ENCODE measurements around the gene TEX29.

The TEX29 gene

DNA sequence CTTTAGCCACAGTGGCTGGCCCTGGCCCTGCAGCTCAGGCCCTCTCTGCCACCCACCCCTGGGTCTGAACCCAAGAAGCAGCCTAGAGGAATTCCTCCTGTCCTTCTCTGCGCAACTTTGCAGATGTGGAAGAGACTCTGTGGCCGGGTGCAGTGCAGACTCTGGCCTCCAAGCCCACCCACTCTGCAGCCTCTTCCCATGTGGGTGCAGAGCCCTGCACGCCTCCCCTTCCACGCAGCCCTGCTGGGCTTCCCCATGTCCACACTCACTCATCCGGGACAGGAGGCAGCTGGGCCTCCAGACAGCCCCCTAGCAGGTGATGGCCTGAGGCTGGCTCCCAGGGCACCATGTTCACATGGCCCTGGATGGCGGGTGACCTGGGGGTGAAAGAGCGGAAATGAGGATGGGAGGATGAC, 2.5 kb downstream of the TEX29 start:
- no peak for DNase-seq (ENCODE audit: low spot score)

DNA sequence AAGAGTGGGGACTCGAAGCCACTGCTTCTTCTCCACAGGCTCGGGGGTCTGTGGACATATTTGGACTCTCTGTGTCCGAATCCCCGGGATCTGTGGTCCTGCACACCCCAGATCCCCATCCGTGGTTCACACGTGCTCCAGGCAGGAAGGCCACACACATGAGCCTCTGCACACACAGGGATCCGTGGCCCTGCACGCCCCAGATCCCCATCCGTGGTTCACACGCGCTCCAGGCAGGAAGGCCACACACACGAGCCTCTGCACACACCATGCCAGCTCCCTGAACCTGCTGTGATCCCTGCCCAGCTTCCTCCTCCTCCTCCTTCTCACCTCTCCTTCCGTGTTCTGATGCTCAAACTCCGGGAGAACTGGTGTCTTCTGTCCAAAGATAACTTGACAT, 3.1 kb downstream of the TEX29 start:
- DNase-seq (ENCODE audit: low spot score): no peak

DNA sequence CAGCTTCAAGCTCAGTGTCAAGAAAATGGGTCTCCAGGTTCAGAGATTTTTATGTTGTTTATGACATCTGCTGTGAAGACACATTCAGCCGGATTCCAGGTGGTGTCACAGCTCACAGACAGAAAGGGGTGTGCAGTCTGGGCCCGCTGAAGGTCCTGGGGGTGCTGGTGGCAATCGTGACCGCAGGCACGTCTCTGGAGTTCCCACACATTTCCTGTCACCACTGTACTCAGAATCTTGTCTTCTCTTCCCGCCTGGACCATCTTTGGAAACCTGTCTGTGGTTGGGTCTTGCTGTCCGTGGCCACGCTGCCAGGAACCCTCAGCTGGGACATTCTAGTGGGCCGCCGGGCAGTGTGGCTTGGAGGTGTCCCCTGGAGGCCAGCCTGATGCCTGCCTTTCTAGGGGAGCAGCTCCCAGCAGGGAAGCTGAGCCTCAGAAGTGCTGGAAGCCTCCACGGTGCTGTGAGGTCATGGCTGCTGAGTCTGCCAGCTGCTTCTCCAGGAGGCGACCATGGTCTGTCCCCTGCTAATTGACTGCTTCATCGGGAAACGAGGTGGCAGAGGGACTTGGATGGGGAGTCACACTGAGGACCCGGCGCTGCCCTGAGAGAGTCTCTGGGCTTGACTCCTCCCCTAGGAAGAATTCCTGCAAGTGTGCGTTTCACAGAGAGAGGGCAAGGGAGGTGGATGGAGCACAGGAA, 3.7 kb downstream of the TEX29 start:
- no peak for DNase-seq (ENCODE audit: low spot score)

DNA sequence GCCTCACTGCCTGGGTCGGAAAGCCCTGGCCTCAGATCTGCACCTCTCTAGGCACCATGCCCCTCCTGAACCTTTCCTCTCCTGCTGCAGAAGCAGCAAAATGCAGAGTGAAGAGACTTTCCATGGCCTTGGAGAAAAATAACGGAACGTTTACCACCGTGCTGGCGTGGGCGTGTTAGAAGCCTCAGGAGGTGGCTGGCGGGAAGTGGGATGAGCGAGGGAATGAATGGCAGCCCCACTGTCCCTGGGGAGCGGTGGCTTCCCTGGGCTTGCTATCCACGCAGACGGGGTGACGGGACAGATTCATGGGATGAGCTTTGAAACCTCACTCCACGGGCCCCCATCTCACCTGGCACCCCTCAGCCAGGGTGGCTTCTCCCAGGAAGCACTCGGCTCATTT, 4.3 kb downstream of the TEX29 start:
- no peak for DNase-seq (ENCODE audit: low spot score)

DNA sequence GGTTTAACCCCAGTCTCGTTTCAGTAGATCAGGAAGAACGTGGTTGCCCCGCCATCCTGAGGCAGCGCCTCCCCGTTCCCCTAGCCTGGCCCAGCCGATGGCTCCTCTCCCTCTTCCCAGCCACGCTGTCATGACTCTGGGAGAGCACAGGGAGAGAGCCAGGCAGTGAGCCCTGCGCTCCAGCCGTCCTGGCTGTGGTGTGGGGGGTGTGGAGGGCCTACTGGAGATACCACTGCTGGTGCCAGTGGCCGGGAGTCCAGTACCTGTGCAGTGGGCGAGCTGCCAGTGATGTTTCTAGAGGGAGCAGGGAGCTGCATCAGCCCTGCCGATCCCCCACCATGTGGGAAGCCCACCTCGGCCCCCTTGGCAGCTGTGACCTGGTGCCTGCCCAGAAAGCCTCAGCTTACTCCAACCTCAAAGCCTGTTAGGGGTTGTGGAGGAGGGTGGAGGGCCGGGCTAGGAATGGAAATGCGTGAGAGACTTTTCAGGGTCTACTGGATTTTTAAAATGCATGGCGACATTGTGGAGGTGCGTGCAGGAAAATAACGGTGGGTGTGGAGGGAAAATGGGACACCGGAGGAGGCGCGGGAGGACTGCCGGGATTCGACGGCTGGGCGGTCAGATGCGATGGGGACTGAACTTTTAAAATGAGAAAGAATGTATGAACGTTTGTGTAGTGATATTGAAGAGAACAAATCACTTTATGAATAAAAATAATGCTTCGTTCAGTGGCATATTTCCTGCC, 4.9 kb downstream of the TEX29 start:
- DNase-seq (ENCODE audit: low spot score): no peak

DNA sequence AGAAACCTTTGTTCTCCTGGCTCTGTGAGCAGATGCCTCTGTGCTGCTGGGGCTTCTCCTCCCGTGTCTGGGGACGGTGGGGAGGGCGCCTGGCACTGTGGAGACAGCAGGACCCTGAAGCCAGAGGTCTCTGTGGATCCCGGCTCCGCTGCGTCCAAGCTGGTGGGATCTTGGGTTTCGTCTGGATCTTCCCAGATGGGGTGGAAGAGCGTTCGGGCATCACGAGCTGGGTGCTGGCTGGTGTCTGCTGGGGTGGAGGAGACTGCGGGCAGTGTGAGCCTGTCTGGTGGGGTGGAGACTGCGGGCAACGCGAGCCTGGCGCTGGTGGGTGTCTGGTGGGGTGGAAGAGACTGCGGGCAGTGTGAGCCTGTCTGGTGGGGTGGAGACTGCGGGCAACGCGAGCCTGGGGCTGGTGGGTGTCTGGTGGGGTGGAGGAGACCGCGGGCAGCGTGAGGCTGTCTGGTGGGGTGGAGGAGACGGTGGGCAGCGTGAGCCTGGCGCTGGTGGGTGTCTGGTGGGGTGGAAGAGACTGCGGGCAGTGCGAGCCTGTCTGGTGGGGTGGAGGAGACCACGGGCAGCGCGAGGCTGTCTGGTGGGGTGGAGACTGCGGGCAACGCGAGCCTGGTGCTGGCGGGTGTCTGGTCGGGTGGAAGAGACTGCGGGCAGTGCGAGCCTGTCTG, 5.6 kb downstream of the TEX29 start:
- DNase-seq (ENCODE audit: low spot score): no peak

DNA sequence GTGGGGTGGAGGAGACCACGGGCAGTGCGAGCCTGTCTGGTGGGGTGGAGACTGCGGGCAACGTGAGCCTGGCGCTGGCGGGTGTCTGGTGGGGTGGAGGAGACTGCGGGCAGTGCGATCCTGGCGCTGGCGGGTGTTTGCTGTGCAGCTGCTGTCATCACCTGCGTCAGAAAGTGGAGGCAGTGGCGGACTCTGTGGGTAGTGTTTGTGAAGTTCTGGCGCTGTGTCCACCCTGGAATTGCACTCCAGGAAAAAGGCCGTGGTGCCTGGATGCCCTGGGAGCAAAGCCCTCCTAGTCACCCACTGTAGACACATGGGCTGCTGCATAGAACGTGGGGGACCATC, 6.2 kb downstream of the TEX29 start:
- DNase-seq (ENCODE audit: low spot score): no peak

DNA sequence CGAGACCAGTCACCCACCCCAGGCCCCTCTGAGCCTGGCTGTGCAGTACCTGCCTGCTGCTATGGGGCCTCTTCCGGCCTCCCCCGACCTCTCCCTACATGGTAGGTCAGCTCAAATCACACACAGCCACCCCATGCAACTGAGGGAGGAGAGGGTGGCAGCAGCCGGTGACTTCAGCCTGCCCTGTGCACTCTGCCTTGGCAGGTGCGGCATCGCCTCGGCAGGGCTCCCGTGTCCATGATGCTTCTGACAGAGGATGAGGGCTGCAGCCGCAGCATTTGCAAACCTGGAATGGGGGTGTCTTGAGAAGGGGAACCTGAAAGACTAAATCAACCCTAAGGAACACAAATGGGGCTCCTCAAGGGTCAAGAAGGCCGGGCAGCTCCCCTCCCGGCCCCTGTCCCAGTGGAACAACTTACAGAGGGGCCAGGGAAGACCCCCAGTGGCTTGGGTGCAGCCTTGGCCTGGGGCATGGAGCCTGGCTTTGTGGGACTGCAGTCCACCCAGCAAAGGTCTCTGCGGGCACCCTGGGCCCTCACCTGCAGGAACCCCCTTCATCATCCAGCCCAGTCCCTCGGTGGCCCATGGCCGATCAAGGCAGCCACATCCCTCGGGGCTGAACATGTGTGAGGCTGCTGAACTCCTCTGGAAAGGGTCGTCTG, 6.7 kb downstream of the TEX29 start:
- no peak for DNase-seq (ENCODE audit: low spot score)

DNA sequence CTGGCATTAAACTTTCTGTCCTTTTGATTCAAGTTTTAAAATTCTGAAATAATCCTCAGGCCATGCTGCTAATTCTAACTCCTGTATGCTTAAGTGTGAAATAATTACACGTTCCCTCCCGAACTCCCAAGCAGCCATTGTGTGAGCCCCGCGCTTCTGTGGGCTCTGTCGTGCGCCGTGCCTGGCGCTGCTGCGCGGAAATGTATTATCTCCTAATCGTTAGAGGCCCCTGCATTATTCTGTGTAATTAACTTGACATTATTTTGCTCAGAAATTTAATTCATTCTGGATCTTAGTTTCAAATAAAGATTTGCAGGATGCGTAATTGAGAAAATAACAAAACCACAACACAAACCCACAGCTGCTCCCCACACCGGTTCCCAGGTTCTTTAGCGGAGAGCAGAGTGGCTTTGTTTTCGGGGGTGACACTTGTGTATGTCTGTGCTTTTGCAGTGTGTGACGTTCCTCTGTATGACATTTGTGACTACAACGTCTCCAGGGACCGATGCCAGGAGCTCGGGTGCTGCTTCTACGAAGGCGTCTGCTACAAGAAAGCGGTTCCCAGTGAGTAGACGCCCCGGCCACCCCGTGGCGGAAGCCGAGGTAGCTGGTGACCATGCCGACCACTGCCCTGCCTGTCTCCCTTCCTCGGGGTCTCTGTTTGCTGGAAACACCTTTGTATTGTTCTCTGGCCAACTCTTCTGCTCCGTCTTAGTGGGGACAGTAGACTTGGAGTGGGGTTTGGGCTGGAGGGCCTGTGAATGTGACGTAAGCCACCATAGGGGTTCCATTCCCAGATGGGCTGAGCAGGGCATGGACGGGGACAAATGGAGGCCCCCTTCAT, 7.5 kb downstream of the TEX29 start:
- DNase-seq (ENCODE audit: low spot score): no peak

DNA sequence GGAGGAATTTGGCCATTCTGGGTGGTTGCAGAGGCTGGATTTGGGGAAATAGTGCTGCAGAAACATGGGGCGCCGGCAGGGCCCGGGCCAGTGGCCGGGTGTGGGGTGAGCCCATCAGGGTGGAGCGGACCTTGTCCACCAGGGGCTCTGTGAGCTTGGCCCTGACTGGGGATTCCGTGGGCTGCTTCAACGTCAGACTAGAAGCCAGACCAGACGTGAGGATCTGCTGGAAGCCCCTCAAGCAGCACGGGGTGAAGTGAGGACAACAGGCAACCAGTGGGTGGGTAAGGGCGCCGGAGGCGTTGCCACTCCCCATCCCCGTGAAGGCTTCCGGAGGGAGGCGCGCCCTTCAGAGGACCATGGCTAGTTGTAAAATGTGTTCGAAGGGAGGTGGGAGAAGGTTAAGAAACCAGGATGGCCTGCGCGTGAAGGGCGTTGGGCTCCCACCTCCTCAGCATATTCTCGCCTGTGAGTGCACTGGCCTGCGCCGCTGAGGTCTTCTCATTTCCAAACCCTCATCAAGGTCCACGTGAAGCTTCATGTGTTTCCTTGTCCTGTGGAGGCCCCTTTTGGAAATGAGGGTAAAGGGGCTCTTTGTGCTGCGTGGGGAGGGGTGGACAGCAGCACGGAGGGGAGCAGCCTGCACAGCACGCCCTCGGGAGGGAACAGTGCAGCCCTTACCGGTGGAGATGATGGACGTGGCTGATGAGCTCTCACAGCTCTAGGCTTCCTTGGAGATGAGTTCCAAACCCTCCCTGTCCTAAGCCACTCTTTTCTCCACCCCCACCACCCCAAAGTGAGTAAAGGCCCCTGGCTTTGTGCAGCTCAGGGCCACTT, 8.3 kb downstream of the TEX29 start:
- DNase-seq (ENCODE audit: low spot score): no peak

DNA sequence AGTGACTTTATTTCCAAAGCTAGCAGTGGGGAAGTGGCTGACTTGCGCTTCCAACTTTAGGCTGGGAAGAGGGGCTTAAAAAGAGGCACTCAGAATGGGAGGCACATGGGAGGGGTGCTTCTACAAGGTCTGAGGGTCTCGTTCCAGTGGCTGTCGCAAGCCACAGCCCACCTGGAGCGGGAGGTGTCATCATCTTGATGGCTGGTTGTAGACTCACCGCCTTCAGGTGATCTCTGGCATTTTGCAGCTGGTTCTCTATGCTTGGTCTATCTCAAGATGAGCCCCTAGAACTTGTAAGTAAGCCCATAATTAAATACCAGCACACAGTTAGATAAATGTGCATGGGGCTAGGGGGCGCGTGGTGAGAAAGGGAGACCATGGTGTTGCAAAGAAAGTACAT, 9.2 kb downstream of the TEX29 start:
- no peak for DNase-seq (ENCODE audit: low spot score)

DNA sequence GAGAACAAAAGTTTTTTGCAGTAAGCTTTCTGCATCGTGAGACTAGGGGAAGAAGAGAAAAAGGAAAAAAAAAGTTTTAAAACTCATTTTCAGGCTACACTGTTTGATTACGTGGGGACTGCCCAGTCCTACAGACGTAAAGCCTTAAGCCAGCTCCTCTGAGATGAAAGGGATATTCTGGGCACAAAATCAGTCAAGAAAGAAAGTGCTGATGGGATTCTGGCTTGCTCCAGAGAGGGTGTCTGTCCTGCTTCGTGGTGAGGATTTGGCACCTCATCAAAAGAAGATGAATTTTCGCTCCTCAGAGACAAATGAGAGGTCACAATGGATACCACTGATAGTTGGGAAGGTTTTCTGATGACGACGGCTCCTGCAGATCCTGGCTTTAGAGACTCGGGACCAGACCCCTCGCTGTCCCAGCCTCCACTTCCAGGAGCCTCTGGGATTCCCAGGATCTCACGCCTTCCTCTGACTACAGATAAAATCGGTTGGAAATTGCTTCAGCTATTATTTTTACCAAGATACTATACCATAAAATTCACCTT, 9.7 kb downstream of the TEX29 start:
- no peak for DNase-seq (ENCODE audit: low spot score)

DNA sequence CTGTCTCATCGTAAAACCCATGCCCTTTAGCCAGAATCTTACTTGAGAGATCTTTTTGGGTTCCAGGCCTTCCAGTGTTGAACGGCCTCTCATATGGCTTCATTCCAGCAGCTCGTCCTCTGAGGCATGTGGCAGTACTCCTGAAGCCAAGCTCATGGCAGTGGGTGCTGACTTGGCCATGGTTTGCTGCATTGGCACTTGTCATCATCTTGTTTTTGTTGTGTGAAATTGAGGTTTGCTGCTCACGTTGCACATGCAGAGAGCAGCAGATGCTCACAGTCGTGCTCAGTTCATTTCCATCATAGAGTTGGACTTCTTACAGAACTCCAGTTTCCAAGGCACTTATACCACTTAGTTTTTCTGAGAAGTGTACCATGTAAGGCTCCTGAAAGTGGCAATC, 14.9 kb downstream of the TEX29 start:
- no peak for DNase-seq (ENCODE audit: low spot score)

DNA sequence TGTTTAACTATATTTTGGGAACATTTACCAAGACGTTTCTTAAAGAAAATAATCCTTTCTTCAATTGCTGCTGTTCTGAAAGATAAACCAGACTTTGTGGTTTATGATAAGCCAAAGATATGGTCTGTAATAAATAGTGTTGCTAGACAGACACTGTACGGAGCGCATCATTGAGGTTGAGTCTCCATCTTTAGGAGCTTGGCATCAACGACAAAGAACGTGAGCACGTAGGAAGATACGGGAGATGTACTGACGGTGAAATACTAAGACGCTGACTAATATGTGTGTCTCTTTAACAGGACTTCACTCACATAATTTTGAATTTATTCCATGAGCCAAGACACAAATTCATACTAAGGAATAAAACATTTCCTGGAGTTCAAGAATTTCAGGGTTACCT, 16.2 kb downstream of the TEX29 start:
- DNase-seq (ENCODE audit: low spot score): no peak

DNA sequence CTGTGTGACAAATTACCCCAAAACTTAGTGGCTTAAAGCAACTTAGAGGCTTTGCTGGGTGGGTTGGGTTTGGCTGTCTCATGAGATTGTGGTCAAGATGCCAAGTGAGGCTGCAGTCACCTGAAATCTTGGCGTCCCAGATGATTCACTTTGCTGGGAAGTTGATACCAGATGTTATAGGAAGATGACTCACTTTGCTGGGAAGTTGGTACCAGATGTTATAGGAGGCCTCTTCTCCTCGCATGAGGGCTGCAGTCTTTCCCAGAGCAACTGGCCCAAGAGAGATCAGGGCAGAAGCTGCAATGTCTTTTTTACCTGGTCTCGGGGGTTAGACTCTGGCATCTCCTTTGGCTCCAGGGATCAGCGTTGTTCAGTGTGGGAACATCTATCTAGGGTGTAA, 16.8 kb downstream of the TEX29 start:
- DNase-seq (ENCODE audit: low spot score): no peak

DNA sequence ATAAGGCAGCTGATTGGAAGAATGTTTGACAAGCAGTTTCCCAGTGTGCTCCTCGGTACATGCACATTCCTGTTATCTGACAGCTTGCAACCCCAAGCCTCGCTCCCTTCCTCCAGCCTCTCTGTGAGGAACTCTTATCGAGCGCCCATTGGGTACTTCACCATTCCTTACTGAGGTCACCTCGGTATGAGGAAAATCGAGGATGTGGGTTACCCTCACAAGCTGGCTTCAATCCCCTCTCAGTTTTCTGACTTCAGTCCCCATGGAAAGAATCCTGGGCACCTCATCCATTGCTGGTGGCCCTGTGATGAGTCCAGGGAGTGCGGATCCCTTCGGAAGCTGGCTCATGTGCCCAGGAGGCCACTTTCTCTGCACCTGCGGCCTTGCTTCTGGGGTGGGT, 17.3 kb downstream of the TEX29 start:
- DNase-seq (ENCODE audit: low spot score): no peak

DNA sequence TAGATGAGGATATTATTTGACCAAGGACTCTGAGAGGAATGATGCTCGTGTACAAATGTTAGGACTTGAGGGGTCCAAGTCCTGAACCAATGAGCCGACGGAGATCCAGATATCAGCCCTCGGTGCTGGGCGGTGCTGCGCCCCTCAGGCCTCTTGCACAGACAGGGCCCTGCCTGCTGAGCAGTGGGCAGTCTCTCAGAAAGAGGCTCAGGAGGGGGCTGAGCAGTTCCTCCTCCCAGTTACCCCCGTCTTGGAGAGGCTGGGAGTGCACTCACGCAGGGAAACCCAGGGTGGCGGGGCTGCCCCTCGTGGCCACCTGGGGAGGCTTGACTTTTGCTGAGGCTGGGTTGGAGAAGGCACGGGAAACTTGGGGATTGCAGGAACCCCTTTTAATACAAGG, 18.4 kb downstream of the TEX29 start:
- no peak for DNase-seq (ENCODE audit: low spot score)

DNA sequence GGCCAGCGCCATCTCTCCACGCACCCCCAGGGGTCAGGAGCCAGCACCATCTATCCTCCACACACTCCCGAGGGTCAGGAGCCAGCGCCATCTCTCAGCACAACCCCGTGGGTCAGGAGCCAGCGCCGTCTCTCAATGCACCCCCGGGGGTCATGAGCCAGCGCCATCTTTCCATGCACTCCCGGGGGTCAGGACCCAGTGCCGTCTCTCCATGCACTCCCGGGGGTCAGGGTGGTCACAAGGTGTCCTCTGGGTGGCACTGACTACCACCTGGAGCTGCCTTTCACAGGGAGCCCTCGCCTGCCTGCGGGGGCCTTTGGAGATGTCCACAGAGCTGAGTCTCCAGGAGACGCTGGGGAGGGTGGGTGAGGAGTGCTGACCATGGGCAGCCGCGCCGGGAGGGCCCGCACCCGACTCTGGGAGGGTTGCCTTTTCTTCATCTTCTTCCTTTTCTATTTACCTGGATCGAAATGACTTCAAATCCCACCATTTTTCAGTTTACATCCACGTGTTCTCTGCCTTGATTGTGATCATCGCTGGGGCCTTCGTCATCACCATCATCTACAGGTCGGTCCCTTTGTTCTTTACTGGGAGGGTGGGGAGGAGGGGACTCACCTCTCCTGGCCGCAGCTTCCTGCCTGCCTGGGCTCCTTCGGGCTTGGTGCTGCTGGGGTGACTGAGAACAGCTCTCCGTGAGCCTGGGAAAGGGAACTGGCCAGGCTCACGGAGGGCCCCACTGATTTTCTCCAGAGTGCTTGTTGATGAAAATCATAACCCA, 19.1 kb downstream of the TEX29 start:
- no peak for DNase-seq (ENCODE audit: low spot score)

DNA sequence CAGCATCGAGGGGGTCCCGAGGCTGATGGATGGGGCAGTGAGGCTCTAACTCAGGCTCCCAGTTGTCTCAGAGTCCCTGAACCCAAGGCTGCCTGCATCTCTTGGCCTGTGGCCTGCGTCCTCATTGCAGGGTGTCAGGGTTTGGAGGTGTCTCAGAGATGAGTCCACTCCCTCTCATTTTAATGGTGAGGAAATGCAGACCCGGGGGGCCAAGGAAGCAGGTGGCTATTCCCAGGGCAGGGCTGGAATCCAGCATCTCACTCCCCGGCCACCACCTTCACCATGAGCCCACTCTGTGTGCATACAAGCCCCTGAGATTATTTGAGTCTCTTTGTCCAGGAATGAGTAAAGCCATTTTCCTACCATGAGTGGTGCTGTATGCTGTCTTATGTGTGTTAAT, 21.4 kb downstream of the TEX29 start:
- DNase-seq (ENCODE audit: low spot score): no peak

DNA sequence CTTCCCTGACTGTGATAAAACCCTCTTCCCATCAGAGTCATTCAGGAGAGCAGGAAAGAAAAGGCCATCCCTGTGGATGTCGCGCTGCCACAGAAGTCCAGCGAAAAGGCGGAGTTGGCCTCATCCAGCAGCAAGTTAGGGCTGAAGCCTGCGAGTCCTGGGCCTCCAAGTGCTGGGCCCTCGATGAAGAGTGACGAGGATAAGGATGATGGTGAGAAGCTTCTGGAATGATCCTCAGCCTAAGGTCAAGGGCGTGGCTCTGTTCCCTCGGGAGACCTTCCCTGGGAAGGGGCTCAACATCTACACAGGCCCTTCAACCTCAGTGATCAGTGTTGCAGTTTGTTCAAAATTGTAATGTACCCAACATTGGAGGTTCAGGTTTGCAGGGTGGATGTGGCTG, 22.3 kb downstream of the TEX29 start:
- no peak for DNase-seq (ENCODE audit: low spot score)
